HUDEP-2 (cell line): ENCODE results near the gene PXYLP1.
"Not testable (repeated sequence)": the region's sequence is repeated elsewhere in the genome, so short reads cannot be mapped to it uniquely, and the experiment has no call there.

Experiments
- DNase-seq, 76 experiments: peaks; one replicate each; lab custom pipeline; 2025; ENCODE audit not compliant: unreplicated experiment in 76 of 76; lab: John Stamatoyannopoulos, UW

PXYLP1 gene

GRCh38 chr3:141314415-141314814 is 82.8 kb downstream of the PXYLP1 start:
- not testable (repeated sequence) for DNase-seq

GRCh38 chr3:141316851-141317250 is 85.2 kb downstream of the PXYLP1 start:
- no peak for DNase-seq

DNA sequence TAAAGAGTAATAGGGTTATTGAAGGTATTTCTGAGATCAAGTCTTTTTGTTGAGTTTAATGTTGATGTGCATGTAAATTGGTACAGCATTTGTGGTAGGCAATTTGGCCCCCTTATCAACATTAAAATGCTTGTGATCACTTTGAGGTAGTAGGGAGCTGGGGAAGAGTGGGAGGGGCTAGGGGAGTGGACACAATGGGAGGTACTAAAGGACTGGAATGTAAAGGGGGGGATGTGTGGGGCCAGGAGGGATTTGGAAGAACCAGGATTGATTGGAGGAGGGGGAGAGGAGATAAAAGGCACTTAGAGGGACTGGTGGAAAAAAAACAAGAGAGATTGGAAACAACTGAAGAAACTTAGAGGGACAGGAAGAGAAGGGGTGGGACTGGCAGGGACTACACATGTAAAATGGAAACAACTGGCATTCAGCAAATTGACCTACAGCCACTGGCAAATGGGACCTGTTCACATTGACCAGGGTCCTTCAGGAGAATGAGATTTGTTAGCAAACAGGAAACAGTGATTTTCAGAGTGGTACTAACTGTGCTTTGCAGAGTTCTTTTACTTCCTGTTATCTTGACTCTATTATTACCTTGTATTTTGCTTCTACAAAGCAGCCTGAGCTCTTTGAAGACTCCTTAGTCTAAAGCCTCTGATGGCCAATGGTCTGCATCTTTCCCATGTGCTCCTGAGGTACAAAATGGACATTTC is 88.9 kb downstream of the PXYLP1 start:
- no peak for DNase-seq

DNA sequence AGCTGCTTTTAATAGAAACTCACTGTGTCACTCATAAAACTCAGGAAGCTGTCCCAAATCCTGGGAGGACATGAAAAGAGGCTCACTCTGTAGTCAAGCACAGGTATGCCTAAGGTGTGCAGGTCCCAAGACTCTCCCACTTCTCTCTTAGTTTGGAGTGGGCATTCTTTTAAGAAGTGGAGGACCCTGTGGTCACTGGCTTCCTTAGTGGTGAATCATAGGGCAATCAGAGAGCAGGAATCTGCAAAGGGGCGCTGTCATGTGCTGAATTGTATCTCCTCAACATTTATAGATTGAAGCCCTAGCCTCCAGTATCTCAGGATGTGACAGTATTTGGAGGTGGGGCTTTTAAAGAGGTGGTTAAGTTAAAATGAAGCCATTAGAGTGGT is 89.5 kb downstream of the PXYLP1 start:
- DNase-seq = no peak

GRCh38 chr3:141323936-141324704 is 92.5 kb downstream of the PXYLP1 start:
- no peak for DNase-seq

GRCh38 chr3:141326123-141326522 is 94.5 kb downstream of the PXYLP1 start:
- DNase-seq = no peak

DNA sequence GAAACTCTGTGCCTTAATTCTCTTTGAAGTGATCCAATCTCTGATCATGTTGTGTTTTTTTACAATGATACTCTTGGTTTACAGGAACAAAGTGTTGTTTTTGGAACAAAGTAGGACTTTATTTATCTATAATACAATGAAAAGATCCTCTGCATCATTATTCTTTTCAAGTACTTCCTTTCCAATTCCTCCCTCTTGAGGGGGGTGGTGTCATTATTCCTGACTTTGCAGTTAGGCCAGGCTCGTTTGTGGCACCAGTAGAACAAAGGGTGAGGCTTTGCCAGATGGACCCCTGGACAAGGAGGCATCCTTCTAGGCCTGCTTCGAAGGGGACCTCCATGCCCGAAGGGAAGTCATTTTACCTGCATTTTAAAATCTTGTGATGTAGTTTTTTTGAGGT is 95.0 kb downstream of the PXYLP1 start:
- no peak for DNase-seq

GRCh38 chr3:141328286-141329166 is 96.9 kb downstream of the PXYLP1 start:
- peak in 6 of 76 experiments; percentile 1 to 43 (median 10) for DNase-seq

- no peak for DNase-seq
Measured at GRCh38 chr3:141330235-141330634, 98.6 kb downstream of the PXYLP1 start.

DNA sequence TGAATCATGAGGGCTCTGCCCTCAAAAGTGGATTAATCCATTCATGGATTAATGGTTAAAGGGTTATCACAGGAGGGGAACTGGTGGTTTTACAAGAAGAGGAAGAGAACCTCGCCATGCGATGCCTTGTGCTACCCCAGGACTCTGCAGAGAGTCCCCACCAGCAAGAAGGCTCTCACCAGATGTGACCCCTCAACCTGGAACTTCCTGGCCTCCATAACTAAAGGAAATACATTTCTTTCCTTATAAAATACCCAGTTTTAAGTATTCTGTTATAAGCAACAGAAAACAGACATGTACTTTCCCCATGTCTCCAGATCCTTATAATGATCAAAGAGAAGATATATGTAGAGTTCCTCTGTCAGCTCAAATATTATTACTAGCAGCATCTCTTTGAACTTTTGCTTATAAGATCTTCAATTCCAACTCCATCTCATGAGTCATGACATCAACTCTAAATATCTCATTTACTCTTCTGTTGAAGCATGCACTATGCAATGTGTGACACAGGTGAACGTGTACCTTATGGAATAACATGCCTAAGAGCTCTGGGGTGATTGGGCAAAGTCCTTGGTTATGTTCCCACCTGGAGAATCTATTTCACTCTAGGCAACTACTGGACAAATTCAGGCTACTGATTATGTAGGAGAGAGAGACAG is 99.2 kb downstream of the PXYLP1 start:
- no peak for DNase-seq

GRCh38 chr3:141331377-141332318 is 100.0 kb downstream of the PXYLP1 start:
- peak in 3 of 76 experiments; percentile 11 to 19 (median 14) for DNase-seq

GRCh38 chr3:141332416-141332815 is 100.8 kb downstream of the PXYLP1 start:
- DNase-seq = no peak

- no peak for DNase-seq
Measured at GRCh38 chr3:141333836-141334626, 102.4 kb downstream of the PXYLP1 start.

- no peak for DNase-seq
Measured at GRCh38 chr3:141334627-141335250, 103.1 kb downstream of the PXYLP1 start.

DNA sequence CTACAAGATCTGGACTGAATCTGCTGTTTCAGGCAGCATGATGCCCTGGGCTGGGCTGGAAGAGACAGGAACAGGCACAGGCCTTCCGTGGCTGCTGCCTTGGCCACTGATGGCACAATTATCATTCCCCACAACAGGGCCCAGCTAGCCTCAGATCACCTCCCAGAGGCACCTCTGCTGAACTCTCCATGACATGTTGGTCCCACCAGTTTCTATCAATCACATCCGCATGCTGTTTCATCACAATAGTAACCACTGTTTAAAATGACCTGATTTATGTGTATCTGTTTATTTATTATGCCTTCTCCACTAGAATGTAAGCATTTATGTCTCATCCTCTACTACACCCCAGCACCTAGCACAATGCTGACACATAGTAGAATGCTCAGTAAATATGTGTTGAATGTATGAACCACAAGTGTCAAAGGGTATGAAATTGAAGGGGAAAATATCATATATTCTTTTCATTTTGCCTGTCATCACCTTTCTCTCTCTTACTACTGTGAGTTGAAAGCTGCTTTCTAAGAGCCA is 104.0 kb downstream of the PXYLP1 start:
- no peak for DNase-seq

GRCh38 chr3:141336672-141337522 is 105.3 kb downstream of the PXYLP1 start:
- no peak for DNase-seq

- DNase-seq = no peak
Measured at GRCh38 chr3:141337523-141337854, 105.9 kb downstream of the PXYLP1 start.
